ENCODE results near the gene ADGRE3. TPM values are rescaled to one million over a fixed set of nuclear protein-coding genes. Genes with fewer than 3 reads are reported as not detected.
"Not testable (repeated sequence)": the region's sequence is repeated elsewhere in the genome, so short reads cannot be mapped to it uniquely, and the experiment has no call there.

ADGRE3 gene
- total and polyA plus RNA-seq, 2 donors = 0.09 to 0.33 TPM

- 93% methylated on average over 3 of the region's 3 CpGs for WGBS
- Histone ChIP-seq H3K27ac (ENCODE audit: low read depth in 1 of 2, low read length in 1 of 2) (no peak overlapping the region), H3K4me3 (ENCODE audit: low read length in 2 of 2) (no peak overlapping the region), H3K9me3 (ENCODE audit: control insufficient read depth in 2 of 2, insufficient read depth in 1 of 2, low read length in 1 of 2) (no peaks in the 10 kb centered on the region), H3K36me3 (ENCODE audit: control insufficient read depth in 2 of 2, insufficient read depth in 2 of 2, low read length in 1 of 2) (no peaks in the 10 kb centered on the region), H3K4me1 (ENCODE audit: control insufficient read depth in 2 of 2, insufficient read depth in 2 of 2, low read length in 2 of 2) (no peaks in the 10 kb centered on the region), H3K27me3 (ENCODE audit: control insufficient read depth in 2 of 2, insufficient read depth in 1 of 2, low read length in 1 of 2) (no peaks in the 10 kb centered on the region)
- no peak for DNase-seq (ENCODE audit: low read depth in 6 of 9, low spot score in 9 of 9)
Observed at GRCh38 chr19:14595558-14595957, 79.1 kb downstream of the ADGRE3 start.

DNA sequence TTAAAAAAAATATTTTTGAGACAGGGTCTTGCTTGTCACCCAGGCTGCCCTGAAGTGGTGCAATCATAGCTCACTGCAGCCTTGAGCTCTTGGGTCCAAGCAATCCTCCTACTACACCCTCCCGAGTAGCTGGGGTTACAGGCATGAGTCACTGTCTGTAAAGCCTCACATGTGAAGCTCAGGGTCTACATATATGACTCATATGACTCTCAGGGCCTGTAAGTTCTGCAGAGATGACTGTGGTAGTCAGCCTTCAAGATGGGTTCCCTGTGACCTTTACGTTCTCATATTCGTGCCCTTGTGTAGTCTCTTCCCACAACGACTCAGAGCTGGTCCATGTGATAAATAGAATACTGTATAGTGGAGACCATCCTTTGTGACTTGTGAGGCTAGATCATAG, 85.2 kb downstream of the ADGRE3 start:
- H3K4me3 ChIP-seq (ENCODE audit: low read length in 2 of 2); DNase-seq (ENCODE audit: low read depth in 6 of 9, low spot score in 9 of 9); H3K4me1 ChIP-seq (ENCODE audit: control insufficient read depth in 2 of 2, insufficient read depth in 2 of 2, low read length in 2 of 2); H3K36me3 ChIP-seq (ENCODE audit: control insufficient read depth in 2 of 2, insufficient read depth in 2 of 2, low read length in 1 of 2); H3K27me3 ChIP-seq (ENCODE audit: control insufficient read depth in 2 of 2, insufficient read depth in 1 of 2, low read length in 1 of 2); H3K27ac ChIP-seq (ENCODE audit: low read depth in 1 of 2, low read length in 1 of 2); H3K9me3 ChIP-seq (ENCODE audit: control insufficient read depth in 2 of 2, insufficient read depth in 1 of 2, low read length in 1 of 2): not testable (repeated sequence)
- WGBS = 88% methylated on average over 4 of the region's 4 CpGs

DNA sequence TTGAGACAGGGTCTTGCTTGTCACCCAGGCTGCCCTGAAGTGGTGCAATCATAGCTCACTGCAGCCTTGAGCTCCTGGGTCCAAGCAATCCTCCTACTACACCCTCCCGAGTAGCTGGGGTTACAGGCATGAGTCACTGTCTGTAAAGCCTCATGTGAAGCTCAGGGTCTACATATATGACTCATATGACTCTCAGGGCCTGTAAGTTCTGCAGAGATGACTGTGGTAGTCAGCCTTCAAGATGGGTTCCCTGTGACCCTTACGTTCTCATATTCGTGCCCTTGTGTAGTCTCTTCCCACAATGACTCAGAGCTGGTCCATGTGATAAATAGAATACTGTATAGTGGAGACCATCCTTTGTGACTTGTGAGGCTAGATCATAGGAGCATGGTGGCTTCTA, 89.5 kb downstream of the ADGRE3 start:
- not testable (repeated sequence) for H3K4me1 ChIP-seq (ENCODE audit: control insufficient read depth in 2 of 2, insufficient read depth in 2 of 2, low read length in 2 of 2); DNase-seq (ENCODE audit: low read depth in 6 of 9, low spot score in 9 of 9); H3K36me3 ChIP-seq (ENCODE audit: control insufficient read depth in 2 of 2, insufficient read depth in 2 of 2, low read length in 1 of 2); H3K9me3 ChIP-seq (ENCODE audit: control insufficient read depth in 2 of 2, insufficient read depth in 1 of 2, low read length in 1 of 2); H3K27me3 ChIP-seq (ENCODE audit: control insufficient read depth in 2 of 2, insufficient read depth in 1 of 2, low read length in 1 of 2); H3K4me3 ChIP-seq (ENCODE audit: low read length in 2 of 2); H3K27ac ChIP-seq (ENCODE audit: low read depth in 1 of 2, low read length in 1 of 2)
- WGBS = 94% methylated on average over 3 of the region's 3 CpGs

GRCh38 chr19:14584372-14584771, 90.3 kb downstream of the ADGRE3 start:
- not testable (repeated sequence) for H3K27ac ChIP-seq (ENCODE audit: low read depth in 1 of 2, low read length in 1 of 2); H3K4me3 ChIP-seq (ENCODE audit: low read length in 2 of 2)
- WGBS = 93% methylated on average over 4 of the region's 5 CpGs

GRCh38 chr19:14582894-14583340, 91.7 kb downstream of the ADGRE3 start, which contains the start of gene CLEC17A:
Gene CLEC17A (plus strand): TSS chr19:14583084. CDS start chr19:14583161, 77 bp downstream.
- H3K4me1 ChIP-seq (ENCODE audit: control insufficient read depth in 2 of 2, insufficient read depth in 2 of 2, low read length in 2 of 2) = no peaks in the 10 kb centered on the region
- no peak for DNase-seq (ENCODE audit: low read depth in 6 of 9, low spot score in 9 of 9)
- H3K9me3 ChIP-seq (ENCODE audit: control insufficient read depth in 2 of 2, insufficient read depth in 1 of 2, low read length in 1 of 2) = no peaks in the 10 kb centered on the region
- WGBS = 34% methylated on average over 6 of the region's 6 CpGs
- no peak within 1 kb of the TSS for H3K4me3 ChIP-seq (ENCODE audit: low read length in 2 of 2)
- H3K36me3 ChIP-seq (ENCODE audit: control insufficient read depth in 2 of 2, insufficient read depth in 2 of 2, low read length in 1 of 2) = no peaks in the 10 kb centered on the region
- H3K27me3 ChIP-seq (ENCODE audit: control insufficient read depth in 2 of 2, insufficient read depth in 1 of 2, low read length in 1 of 2) = no peaks in the 10 kb centered on the region
- H3K27ac ChIP-seq (ENCODE audit: low read depth in 1 of 2, low read length in 1 of 2) = no peak within 1 kb of the TSS

More at GRCh38 chr19:14584372-14584771, 90.3 kb downstream of the ADGRE3 start:
- H3K36me3 ChIP-seq (ENCODE audit: control insufficient read depth in 2 of 2, insufficient read depth in 2 of 2, low read length in 1 of 2); H3K27me3 ChIP-seq (ENCODE audit: control insufficient read depth in 2 of 2, insufficient read depth in 1 of 2, low read length in 1 of 2); DNase-seq (ENCODE audit: low read depth in 6 of 9, low spot score in 9 of 9); H3K9me3 ChIP-seq (ENCODE audit: control insufficient read depth in 2 of 2, insufficient read depth in 1 of 2, low read length in 1 of 2); H3K4me1 ChIP-seq (ENCODE audit: control insufficient read depth in 2 of 2, insufficient read depth in 2 of 2, low read length in 2 of 2): not testable (repeated sequence)

DNA sequence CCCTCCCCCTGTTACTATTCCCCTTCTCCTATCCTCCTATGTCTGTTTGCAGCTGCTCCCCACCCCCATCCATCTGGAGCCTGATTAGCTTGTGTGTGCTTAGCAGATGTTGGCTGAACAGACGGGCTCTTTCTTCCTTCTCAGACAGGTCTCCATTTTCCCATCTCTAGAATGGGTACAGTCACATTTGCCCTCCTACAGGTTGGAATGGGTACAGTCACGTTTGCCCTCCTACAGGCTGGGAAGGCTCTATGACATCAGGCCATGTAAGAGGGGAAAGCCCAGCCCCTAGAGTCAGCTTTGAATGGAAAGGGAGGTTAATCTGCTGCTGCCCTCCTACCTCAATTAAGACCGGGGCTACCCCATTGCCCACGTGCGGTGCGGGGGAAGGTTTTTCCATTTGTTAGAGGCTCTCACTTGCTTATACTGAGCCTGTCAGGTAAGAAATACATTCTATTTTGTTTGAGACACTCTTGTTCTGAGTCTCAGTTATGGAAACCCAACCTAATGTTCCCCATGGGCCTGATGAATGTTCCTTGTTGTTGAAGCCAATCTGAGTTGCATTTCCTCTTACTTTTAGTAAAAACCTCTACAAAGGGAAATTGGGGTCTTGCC, 93.9 kb downstream of the ADGRE3 start:
- no peak for DNase-seq (ENCODE audit: low read depth in 6 of 9, low spot score in 9 of 9)
- H3K9me3 ChIP-seq (ENCODE audit: control insufficient read depth in 2 of 2, insufficient read depth in 1 of 2, low read length in 1 of 2) = no peaks in the 10 kb centered on the region
- no peaks in the 10 kb centered on the region for H3K36me3 ChIP-seq (ENCODE audit: control insufficient read depth in 2 of 2, insufficient read depth in 2 of 2, low read length in 1 of 2)
- H3K4me3 ChIP-seq (ENCODE audit: low read length in 2 of 2) = no peak overlapping the region
- no peak overlapping the region for H3K27ac ChIP-seq (ENCODE audit: low read depth in 1 of 2, low read length in 1 of 2)
- whole genome bisulfite sequencing = 89% methylated on average over 6 of the region's 6 CpGs
- no peaks in the 10 kb centered on the region for H3K27me3 ChIP-seq (ENCODE audit: control insufficient read depth in 2 of 2, insufficient read depth in 1 of 2, low read length in 1 of 2)
- no peaks in the 10 kb centered on the region for H3K4me1 ChIP-seq (ENCODE audit: control insufficient read depth in 2 of 2, insufficient read depth in 2 of 2, low read length in 2 of 2)

DNA sequence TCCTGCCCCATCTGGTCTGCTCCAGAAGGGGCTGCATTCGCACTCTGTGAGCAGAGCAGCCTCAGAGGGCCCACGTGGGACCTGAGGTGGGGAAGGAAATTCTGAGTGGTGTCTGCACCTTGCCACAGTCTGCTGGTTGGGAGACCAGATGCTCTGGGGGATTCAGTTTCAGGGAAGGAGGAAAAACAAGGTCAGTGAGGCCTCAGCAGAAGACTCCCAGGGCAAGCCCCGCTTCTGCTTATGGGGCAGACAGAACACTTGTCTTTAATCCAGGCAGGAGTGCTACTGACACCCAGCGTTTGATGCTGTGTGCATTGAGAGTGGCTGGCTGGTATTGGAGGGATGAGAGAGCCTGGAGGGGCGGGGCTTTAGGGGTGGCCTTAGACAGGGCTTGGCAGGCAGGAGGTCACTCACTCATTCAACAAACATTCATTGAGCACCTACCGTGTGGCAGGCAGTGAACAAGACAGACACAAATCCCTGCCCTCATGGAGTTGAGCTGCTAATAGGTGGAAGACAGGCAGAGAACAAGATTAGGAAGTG, 96.7 kb downstream of the ADGRE3 start:
- 70% methylated on average over 6 of the region's 6 CpGs for WGBS
- H3K36me3 ChIP-seq (ENCODE audit: control insufficient read depth in 2 of 2, insufficient read depth in 2 of 2, low read length in 1 of 2) = no peaks in the 10 kb centered on the region
- H3K4me3 ChIP-seq (ENCODE audit: low read length in 2 of 2) = no peak overlapping the region
- H3K27ac ChIP-seq (ENCODE audit: low read depth in 1 of 2, low read length in 1 of 2) = no peak overlapping the region
- no peaks in the 10 kb centered on the region for H3K4me1 ChIP-seq (ENCODE audit: control insufficient read depth in 2 of 2, insufficient read depth in 2 of 2, low read length in 2 of 2)
- no peak for DNase-seq (ENCODE audit: low read depth in 6 of 9, low spot score in 9 of 9)
- no peaks in the 10 kb centered on the region for H3K9me3 ChIP-seq (ENCODE audit: control insufficient read depth in 2 of 2, insufficient read depth in 1 of 2, low read length in 1 of 2)
- H3K27me3 ChIP-seq (ENCODE audit: control insufficient read depth in 2 of 2, insufficient read depth in 1 of 2, low read length in 1 of 2) = no peaks in the 10 kb centered on the region

GRCh38 chr19:14577264-14577663, 97.4 kb downstream of the ADGRE3 start:
- no peak for DNase-seq (ENCODE audit: low read depth in 6 of 9, low spot score in 9 of 9)
- H3K9me3 ChIP-seq (ENCODE audit: control insufficient read depth in 2 of 2, insufficient read depth in 1 of 2, low read length in 1 of 2) = no peaks in the 10 kb centered on the region
- WGBS = 78% methylated on average over 5 of the region's 5 CpGs
- peaks cover 0 to 2% of the 10 kb centered on the region in 2 donors for H3K4me1 ChIP-seq (ENCODE audit: control insufficient read depth in 2 of 2, insufficient read depth in 2 of 2, low read length in 2 of 2)
- no peaks in the 10 kb centered on the region for H3K36me3 ChIP-seq (ENCODE audit: control insufficient read depth in 2 of 2, insufficient read depth in 2 of 2, low read length in 1 of 2)
- no peak overlapping the region for H3K27ac ChIP-seq (ENCODE audit: low read depth in 1 of 2, low read length in 1 of 2)
- H3K4me3 ChIP-seq (ENCODE audit: low read length in 2 of 2) = no peak overlapping the region
- no peaks in the 10 kb centered on the region for H3K27me3 ChIP-seq (ENCODE audit: control insufficient read depth in 2 of 2, insufficient read depth in 1 of 2, low read length in 1 of 2)

- WGBS = 95% methylated on average over 8 of the region's 8 CpGs
- H3K4me3 ChIP-seq (ENCODE audit: low read length in 2 of 2) = no peak overlapping the region
- DNase-seq (ENCODE audit: low read depth in 6 of 9, low spot score in 9 of 9) = no peak
- H3K4me1 ChIP-seq (ENCODE audit: control insufficient read depth in 2 of 2, insufficient read depth in 2 of 2, low read length in 2 of 2) = peaks cover 0 to 7% of the 10 kb centered on the region in 2 donors
- no peaks in the 10 kb centered on the region for H3K27me3 ChIP-seq (ENCODE audit: control insufficient read depth in 2 of 2, insufficient read depth in 1 of 2, low read length in 1 of 2)
- H3K27ac ChIP-seq (ENCODE audit: low read depth in 1 of 2, low read length in 1 of 2) = no peak overlapping the region
- no peaks in the 10 kb centered on the region for H3K36me3 ChIP-seq (ENCODE audit: control insufficient read depth in 2 of 2, insufficient read depth in 2 of 2, low read length in 1 of 2)
- no peaks in the 10 kb centered on the region for H3K9me3 ChIP-seq (ENCODE audit: control insufficient read depth in 2 of 2, insufficient read depth in 1 of 2, low read length in 1 of 2)
Observed at GRCh38 chr19:14576363-14576762, 98.3 kb downstream of the ADGRE3 start.
